ENCODE measurements around the gene MYNN.

DNA sequence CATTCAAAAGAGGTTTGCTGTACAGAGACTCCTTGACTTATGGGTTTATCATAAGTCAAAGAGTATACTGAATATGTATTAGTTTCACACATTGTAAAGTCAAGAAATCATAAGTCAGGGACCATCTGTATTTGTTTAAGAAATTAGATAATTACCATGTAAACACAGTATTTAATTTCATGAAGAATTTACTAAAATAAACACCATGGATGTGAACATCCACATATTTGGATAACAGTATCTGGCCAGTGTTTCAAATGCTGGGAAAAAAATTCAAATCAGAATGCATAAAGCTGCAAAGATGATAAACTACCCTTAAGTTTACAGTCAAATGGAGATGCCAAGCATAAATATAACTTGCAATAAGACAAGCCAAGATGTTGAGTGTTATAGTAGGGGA is 17.0 kb downstream of the MYNN start:
- TF ChIP-seq, protein P1, sequence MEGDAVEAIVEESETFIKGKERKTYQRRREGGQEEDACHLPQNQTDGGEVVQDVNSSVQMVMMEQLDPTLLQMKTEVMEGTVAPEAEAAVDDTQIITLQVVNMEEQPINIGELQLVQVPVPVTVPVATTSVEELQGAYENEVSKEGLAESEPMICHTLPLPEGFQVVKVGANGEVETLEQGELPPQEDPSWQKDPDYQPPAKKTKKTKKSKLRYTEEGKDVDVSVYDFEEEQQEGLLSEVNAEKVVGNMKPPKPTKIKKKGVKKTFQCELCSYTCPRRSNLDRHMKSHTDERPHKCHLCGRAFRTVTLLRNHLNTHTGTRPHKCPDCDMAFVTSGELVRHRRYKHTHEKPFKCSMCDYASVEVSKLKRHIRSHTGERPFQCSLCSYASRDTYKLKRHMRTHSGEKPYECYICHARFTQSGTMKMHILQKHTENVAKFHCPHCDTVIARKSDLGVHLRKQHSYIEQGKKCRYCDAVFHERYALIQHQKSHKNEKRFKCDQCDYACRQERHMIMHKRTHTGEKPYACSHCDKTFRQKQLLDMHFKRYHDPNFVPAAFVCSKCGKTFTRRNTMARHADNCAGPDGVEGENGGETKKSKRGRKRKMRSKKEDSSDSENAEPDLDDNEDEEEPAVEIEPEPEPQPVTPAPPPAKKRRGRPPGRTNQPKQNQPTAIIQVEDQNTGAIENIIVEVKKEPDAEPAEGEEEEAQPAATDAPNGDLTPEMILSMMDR (conservative IDR thresholded peaks at IDR 0.05 in 1 of 2, IDR thresholded peaks at IDR 0.05 in 1 of 2; ENCODE audit: extremely low read depth in 1 of 2, insufficient read depth in 1 of 2, low read depth in 1 of 2, low read length in 2 of 2) = no peak
- TF ChIP-seq EZH2 (IDR thresholded peaks at IDR 0.05; ENCODE audit: borderline replicate concordance, low read length) = no peak
